HG03558 (cell line): Measurements from ENCODE around the gene DOCK3.
"Not testable (repeated sequence)": the region's sequence is repeated elsewhere in the genome, so short reads cannot be mapped to it uniquely, and the experiment has no call there.

Experiments used
- ATAC-seq: cut with Tn5 transposase; IDR thresholded peaks from one replicate; pipeline ENCODE4 v1.9.1; 2021; ENCODE audit warnings: moderate number of reproducible peaks; ENCODE audit not compliant: unreplicated experiment; ENCODE audit errors: extremely low read depth

DOCK3 gene

DNA sequence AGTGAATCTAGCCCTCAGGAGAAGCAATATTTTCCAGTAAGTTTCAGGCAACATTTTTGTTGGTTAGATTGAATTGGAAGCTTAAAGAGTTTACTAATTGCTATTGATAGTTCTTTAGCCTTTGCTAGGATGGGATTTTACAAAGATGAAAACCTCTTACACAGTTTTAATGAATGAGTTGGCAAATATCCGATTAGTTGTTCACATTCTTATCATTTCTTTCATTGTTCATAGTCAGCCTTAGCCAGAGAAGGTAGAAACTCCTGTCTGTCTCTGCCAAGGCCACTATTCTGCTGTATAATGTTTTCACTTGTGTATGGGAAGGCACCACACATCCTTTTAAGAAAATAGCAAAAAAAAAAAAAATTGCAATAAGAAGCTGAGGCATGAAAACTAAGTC is 488.3 kb downstream of the DOCK3 start:
- no peak for ATAC-seq

GRCh38 chr3:51173518-51174271 is 499.0 kb downstream of the DOCK3 start:
- ATAC-seq, result no peak

- no peak for ATAC-seq
Observed at GRCh38 chr3:51176923-51177322, 502.2 kb downstream of the DOCK3 start.

GRCh38 chr3:51186446-51186845 is 511.7 kb downstream of the DOCK3 start:
- not testable (repeated sequence) for ATAC-seq

DNA sequence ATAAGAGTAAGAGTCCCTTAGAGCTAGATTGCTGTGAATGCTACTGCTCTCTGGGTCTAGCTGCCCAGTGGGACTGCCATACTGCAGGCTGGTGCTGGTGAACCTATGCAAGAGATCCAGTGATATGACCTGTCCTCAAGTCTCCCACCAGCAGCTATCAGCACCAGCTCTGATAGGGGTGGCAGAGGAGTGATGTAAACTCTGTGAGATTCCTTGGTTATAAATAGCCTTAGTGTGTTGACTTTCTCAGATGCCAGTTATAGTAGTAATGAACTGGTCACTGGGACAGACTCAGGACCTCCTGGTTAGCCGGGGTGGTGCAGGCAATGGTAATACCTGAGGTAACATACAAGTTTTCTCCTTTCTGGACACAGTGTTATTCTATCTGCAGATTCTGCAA is 515.5 kb downstream of the DOCK3 start:
- ATAC-seq, result no peak

- no peak for ATAC-seq
Observed at GRCh38 chr3:51190827-51191226, 516.1 kb downstream of the DOCK3 start.

- ATAC-seq, result no peak
Observed at GRCh38 chr3:51191768-51192167, 517.0 kb downstream of the DOCK3 start.

DNA sequence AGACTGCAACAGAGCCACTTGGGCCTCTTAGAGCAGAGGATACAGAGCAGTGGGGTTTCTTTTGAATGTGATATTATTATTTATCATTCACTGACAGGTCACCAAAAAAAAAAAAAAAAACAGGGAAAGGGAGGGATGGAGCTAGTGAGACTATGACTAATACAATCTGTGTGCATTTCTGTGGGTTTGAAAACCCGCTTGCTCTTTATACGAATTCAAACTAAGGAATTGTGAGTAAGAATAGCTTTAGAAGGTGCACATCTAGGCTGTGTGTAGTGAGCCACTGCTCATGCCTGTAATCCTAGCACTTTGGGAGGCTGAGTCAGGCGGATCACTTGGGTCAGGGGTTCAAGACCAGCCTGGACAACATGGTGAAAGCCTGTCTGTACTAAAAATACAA is 523.8 kb downstream of the DOCK3 start:
- ATAC-seq, result no peak

- ATAC-seq, result not testable (repeated sequence)
Observed at GRCh38 chr3:51199296-51199695, 524.6 kb downstream of the DOCK3 start.

DNA sequence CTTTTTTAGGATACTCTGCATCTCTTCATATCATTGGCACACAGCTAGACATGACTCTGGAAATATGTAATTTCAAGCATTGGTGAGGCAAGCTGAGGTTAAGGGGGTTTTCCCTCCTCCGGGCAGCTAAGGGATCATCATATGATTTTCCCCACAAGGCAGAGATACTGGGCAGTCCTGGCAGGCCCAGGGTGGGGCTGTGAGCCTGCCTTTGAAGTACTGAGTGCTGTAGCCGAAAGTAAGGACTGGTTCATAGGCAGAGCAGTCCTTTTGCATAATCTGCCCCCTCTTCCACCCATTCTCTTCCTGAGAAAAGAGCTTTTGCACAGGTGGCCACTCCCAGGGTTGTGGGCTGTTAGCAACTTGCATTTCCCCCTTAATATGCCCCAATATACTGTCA is 541.6 kb downstream of the DOCK3 start:
- no peak for ATAC-seq

GRCh38 chr3:51221959-51222358 is 547.2 kb downstream of the DOCK3 start:
- ATAC-seq, result no peak

GRCh38 chr3:51224283-51224682 is 549.6 kb downstream of the DOCK3 start:
- no peak for ATAC-seq

- no peak for ATAC-seq
Observed at GRCh38 chr3:51224843-51225242, 550.1 kb downstream of the DOCK3 start.

- ATAC-seq, result no peak
Observed at GRCh38 chr3:51242939-51243338, 568.2 kb downstream of the DOCK3 start.

DNA sequence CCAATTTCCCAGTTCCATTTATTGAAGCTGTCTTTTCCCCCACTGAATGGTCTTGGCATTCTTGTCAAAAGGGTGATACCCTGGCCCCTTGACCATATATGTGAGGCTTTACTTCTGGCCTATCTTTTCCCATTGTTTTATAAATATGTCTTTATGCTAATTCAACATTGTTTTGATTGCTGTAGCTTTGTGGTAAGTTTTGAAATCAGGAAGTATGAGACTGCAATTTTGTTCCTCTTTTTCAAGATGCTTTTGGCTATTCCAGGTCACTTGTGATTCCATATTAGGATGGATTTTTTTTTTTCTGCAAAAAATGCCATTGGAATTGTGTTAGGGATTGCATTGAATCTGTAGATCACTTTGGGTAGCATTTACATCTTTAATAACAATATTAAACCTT is 569.2 kb downstream of the DOCK3 start:
- no peak for ATAC-seq

GRCh38 chr3:51245867-51246266 is 571.1 kb downstream of the DOCK3 start:
- ATAC-seq, result no peak

DNA sequence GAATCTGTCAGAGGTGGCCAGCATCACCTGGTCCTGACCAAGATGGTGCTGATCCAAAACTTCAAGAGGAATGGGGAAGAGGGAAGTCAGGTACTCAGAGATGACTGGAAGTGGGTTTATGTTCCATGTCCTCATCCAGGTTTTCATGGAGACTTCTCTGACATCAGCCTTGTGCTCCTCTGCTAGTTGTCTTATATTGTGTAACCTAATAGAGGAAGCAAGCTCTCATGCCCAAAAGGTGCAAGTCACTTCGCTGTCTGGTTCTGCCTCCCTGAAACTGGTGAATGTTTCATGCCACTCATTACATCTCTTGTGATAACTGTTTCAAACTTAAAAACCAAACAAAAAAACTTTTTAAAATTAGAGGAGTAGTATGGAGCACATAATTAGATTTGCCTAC is 583.1 kb downstream of the DOCK3 start:
- ATAC-seq, result no peak

- ATAC-seq, result not testable (repeated sequence)
Observed at GRCh38 chr3:51264166-51264565, 589.4 kb downstream of the DOCK3 start.

GRCh38 chr3:51268132-51268531 is 593.4 kb downstream of the DOCK3 start:
- ATAC-seq, result no peak

- no peak for ATAC-seq
Observed at GRCh38 chr3:51269466-51269865, 594.7 kb downstream of the DOCK3 start.

GRCh38 chr3:51270559-51270958 is 595.8 kb downstream of the DOCK3 start:
- ATAC-seq, result no peak

GRCh38 chr3:51271172-51271571 is 596.4 kb downstream of the DOCK3 start:
- ATAC-seq, result no peak
